HepG2 (cell line): Measurements from ENCODE around the gene GPSM1. TPM values are rescaled to one million over a fixed set of nuclear protein-coding genes. Genes with fewer than 3 reads are reported as not detected.

Experiments
- ATAC-seq: fragments of 200-7000 bp; cut with Tn5 transposase; 3 replicates; pipeline ENCODE4 v1.9.1; 2020; ENCODE audit warnings: mild to moderate bottlenecking, moderate library complexity
- BruUV-seq: library from RNA; stranded (reverse); fragments of 400-500 nt; replicated peaks from 2 replicates; lab custom pipeline; 2021; lab: Mats Ljungman, UMichigan
- CTCF ChIA-PET: fragments of 300-600 bp; formaldehyde crosslinking; extraction: SDS; loops from one replicate; lab custom pipeline; 2021; ENCODE audit warnings: low total read pairs, inconsistent platforms, low intra/inter-chr PET ratio; lab: Yijun Ruan, JAX
- POLR2A ChIA-PET: fragments of 350-600 bp; sonication (Branson Sonifier 250); formaldehyde crosslinking; loops from one replicate; lab custom pipeline; 2020; ENCODE audit warnings: antibody characterized with exemption, inconsistent platforms; lab: Yijun Ruan, JAX
- DNase-seq: peaks from one replicate; pipeline ENCODE4 v3.0.0-alpha.2; 2015; ENCODE audit warnings: low spot score
- FAIRE-seq: peaks from 3 replicates; lab custom pipeline; 2011; peaks lifted over from hg19 to GRCh38; lab: Jason Lieb, UNC
- H2AFZ ChIP-seq: one replicate; pipeline ENCODE4 v1.6.1; 2011; ENCODE audit warnings: low read length, inconsistent platforms
- H3K27ac ChIP-seq: fragments of 300-600 bp; 3 replicates; pipeline ENCODE4 v1.8.0; 2011; ENCODE audit warnings: mixed run types, mild to moderate bottlenecking, mixed read lengths, low read length, inconsistent platforms; ENCODE audit not compliant: insufficient read depth; ENCODE audit errors: extremely low read length
- H3K27me3 ChIP-seq, 2 experiments: fragments of 200-600 bp in 1 of 2; 2 replicates in 1 of 2; 3 replicates in 1 of 2; pipeline versions ENCODE4 v1.6.0 to v1.8.0; 2011; ENCODE audit warnings: low read length in 2 of 2, mild to moderate bottlenecking in 2 of 2, moderate library complexity in 2 of 2, inconsistent platforms in 1 of 2; ENCODE audit not compliant: insufficient read depth in 2 of 2, control insufficient read depth in 1 of 2
- H3K36me3 ChIP-seq, 2 experiments: fragments of 200-600 bp in 1 of 2; replicated peaks in 1 of 2; 2 replicates in 1 of 2; 3 replicates in 1 of 2; pipeline versions ENCODE4 v1.5.1 to v1.8.0; 2011; ENCODE audit warnings: low read length in 2 of 2, inconsistent platforms in 1 of 2; ENCODE audit not compliant: insufficient read depth in 2 of 2, control insufficient read depth in 1 of 2
- H3K4me1 ChIP-seq: 2 replicates; pipeline ENCODE4 v1.5.1; 2012; ENCODE audit warnings: low read length, inconsistent platforms; ENCODE audit not compliant: insufficient read depth
- H3K4me2 ChIP-seq: 2 replicates; pipeline ENCODE4 v1.6.0; 2011; ENCODE audit warnings: low read depth, low read length, inconsistent platforms
- H3K4me3 ChIP-seq, 3 experiments: fragments of 200-600 bp in 1 of 3; sonication (generic), shearing (Covaris generic) in 1 of 3; replicated peaks in 1 of 3; 2 replicates each; pipeline ENCODE4 v1.5.1; 2011 to 2016; ENCODE audit warnings: low read length in 3 of 3, inconsistent platforms in 2 of 3, low read depth in 2 of 3, mild to moderate bottlenecking in 2 of 3, control low read depth in 1 of 3, mixed read lengths in 1 of 3; ENCODE audit not compliant: insufficient read depth in 1 of 3
- H3K79me2 ChIP-seq: one replicate; pipeline ENCODE4 v1.6.1; 2011; ENCODE audit warnings: low read length, inconsistent platforms; ENCODE audit not compliant: insufficient read depth
- H3K9ac ChIP-seq: 2 replicates; pipeline ENCODE4 v1.6.0; 2011; ENCODE audit warnings: mild to moderate bottlenecking, low read depth, low read length, inconsistent platforms; ENCODE audit not compliant: insufficient read depth
- H3K9me3 ChIP-seq: 2 replicates; pipeline ENCODE4 v1.5.1; 2012; ENCODE audit warnings: mild to moderate bottlenecking, low read length
- H4K20me1 ChIP-seq: 2 replicates; pipeline ENCODE4 v1.6.0; 2011; ENCODE audit warnings: inconsistent platforms, mild to moderate bottlenecking, low read length, moderate library complexity; ENCODE audit not compliant: insufficient read depth
- FIP1L1 ChIP-seq: fragments of 200-400 bp; formaldehyde crosslinking; IDR thresholded peaks from 2 replicates; pipeline ENCODE4 v1.6.1; 2018; ENCODE audit warnings: low read depth, mild to moderate bottlenecking, low read length, moderate library complexity, borderline replicate concordance; ENCODE audit not compliant: insufficient read depth
- HOXA7 ChIP-seq: sonication (generic); formaldehyde crosslinking; IDR thresholded peaks from 2 replicates; pipeline ENCODE4 v1.8.1; 2022; ENCODE audit warnings: mild to moderate bottlenecking, missing genetic modification reagents, moderate library complexity
- MAF1 ChIP-seq: sonication (generic); formaldehyde crosslinking; IDR thresholded peaks from 2 replicates; pipeline ENCODE4 v1.5.0; 2020; ENCODE audit warnings: missing genetic modification reagents, borderline replicate concordance
- SP1 ChIP-seq, 2 experiments: fragments of 450-650 bp in 1 of 2; sonication (generic) in 1 of 2; formaldehyde crosslinking in 1 of 2; IDR thresholded peaks; 2 replicates each; pipeline versions ENCODE4 v1.4.0 to v1.6.1; 2016 to 2020; ENCODE audit warnings: missing genetic modification reagents in 1 of 2
- ZNF431 ChIP-seq: sonication (generic); formaldehyde crosslinking; IDR thresholded peaks from 2 replicates; pipeline ENCODE4 v1.9.0; 2022; ENCODE audit warnings: missing genetic modification reagents, low read depth, mild to moderate bottlenecking, borderline replicate concordance
- ZNF546 ChIP-seq: sonication (generic); formaldehyde crosslinking; conservative IDR thresholded peaks from 2 replicates; pipeline ENCODE4 v1.8.1; 2023; ENCODE audit warnings: mild to moderate bottlenecking, missing genetic modification reagents
- ZNF816 ChIP-seq: sonication (generic); formaldehyde crosslinking; IDR thresholded peaks from 2 replicates; pipeline ENCODE4 v1.8.0; 2022; ENCODE audit warnings: missing genetic modification reagents, mild to moderate bottlenecking, borderline replicate concordance
- ZNF850 ChIP-seq: sonication (generic); formaldehyde crosslinking; conservative IDR thresholded peaks from 2 replicates; pipeline ENCODE4 v1.9.0; 2021; ENCODE audit warnings: mild to moderate bottlenecking, missing genetic modification reagents
- WGBS: methylation state at CpG from one replicate; pipeline ENCODE4 v1.1.6; 2017; ENCODE audit warnings: low lambda C conversion rate; 5-methylcytosine and 5-hydroxymethylcytosine counted together
- in situ Hi-C: cut with HindIII; loops from 2 replicates; pipeline ENCODE4 v1.10.0; 2017; ENCODE audit warnings: low pct_unique_long_range_greater_than_20kb; ENCODE audit not compliant: extremely low pct_ligation_motif_present
- intact Hi-C: fragments of 100-400 bp; cut with micrococcal nuclease; formaldehyde crosslinking; loops from one replicate; pipeline ENCODE4 v1.10.0; 2022; ENCODE audit not compliant: unreplicated experiment
- polyA plus RNA-seq, 8 experiments: library from polyadenylated mRNA; depleted of rRNA in 3 of 8; stranded (reverse) in 7 of 8; unstranded in 1 of 8; fragments of >200 nt; fragmentation: Illumina TruSeq in 4 of 8; extraction: Trizol in 4 of 8; gene quantifications; 2 replicates each; pipeline versions ENCODE4 v1.2.1 to v1.2.3, GENCODE V29; 2011 to 2016; ENCODE audit warnings: low read depth in 4 of 8, missing spikeins in 1 of 8, mixed read lengths in 1 of 8; ENCODE audit not compliant: insufficient read depth in 1 of 8
- total RNA-seq, 5 experiments: library from RNA; depleted of rRNA; stranded (reverse); fragments of >200 nt; fragmentation: Illumina TruSeq; extraction: Trizol; gene quantifications; 2 replicates each; pipeline ENCODE4 v1.2.3, GENCODE V29; 2016; ENCODE audit warnings: low read depth in 1 of 5
- TF ChIP-seq, protein P1 (sequence below): IDR thresholded peaks from 2 replicates; pipeline ENCODE4 v1.6.1; 2012; ENCODE audit warnings: low read depth, low read length, improper control_type of control experiment
- TF ChIP-seq, protein P2 (sequence below): IDR thresholded peaks from 2 replicates; pipeline ENCODE4 v1.6.1; 2016; ENCODE audit warnings: low read depth, missing genetic modification reagents, missing compliant biosample characterization

Gene GPSM1
- total and polyA plus RNA-seq, 2 of the 13 experiments (the other 11 are each of a cell fraction or from before 2014, with no cell fraction given), result 1.0 to 2.4 TPM

GRCh38 chr9:136282272-136282861, 45.0 kb upstream of the GPSM1 start:
- CTCF ChIA-PET, result no interaction called here
- no TSS peak for BruUV-seq
- no peaks in the 10 kb centered on the region for H3K4me1 ChIP-seq
- intact Hi-C loops (no loop called here), in situ Hi-C loops (loop anchor here (10.0 kb wide), 1 partner anchor 108 kb away; no protein-coding TSS in a partner anchor)
- WGBS, result no CpG with 5 or more reads among the region's 14 CpGs
- DNase-seq (no peak), FAIRE-seq (no peak), ATAC-seq (no peak)
- no peak overlapping the region for H3K27ac ChIP-seq
- H3K9ac ChIP-seq, result no peak overlapping the region
- H3K4me3 ChIP-seq, result no peak overlapping the region
- H3K9me3 ChIP-seq, result no peaks in the 10 kb centered on the region
- POLR2A ChIA-PET, result no interaction called here
- H3K79me2 ChIP-seq, result no peaks in the 10 kb centered on the region
- H3K36me3 ChIP-seq, result no peaks in the 10 kb centered on the region
- peaks cover 16 to 82% of the 10 kb centered on the region in 2 experiments; a peak in 4 of 5 replicates for H3K27me3 ChIP-seq
- no peaks in the 10 kb centered on the region for H4K20me1 ChIP-seq
- no peak overlapping the region for H3K4me2 ChIP-seq
- no peak overlapping the region for H2AFZ ChIP-seq
- TF ChIP-seq ZNF546 (CRISPR knock-in tag), result no peak
- TF ChIP-seq, protein P1, sequence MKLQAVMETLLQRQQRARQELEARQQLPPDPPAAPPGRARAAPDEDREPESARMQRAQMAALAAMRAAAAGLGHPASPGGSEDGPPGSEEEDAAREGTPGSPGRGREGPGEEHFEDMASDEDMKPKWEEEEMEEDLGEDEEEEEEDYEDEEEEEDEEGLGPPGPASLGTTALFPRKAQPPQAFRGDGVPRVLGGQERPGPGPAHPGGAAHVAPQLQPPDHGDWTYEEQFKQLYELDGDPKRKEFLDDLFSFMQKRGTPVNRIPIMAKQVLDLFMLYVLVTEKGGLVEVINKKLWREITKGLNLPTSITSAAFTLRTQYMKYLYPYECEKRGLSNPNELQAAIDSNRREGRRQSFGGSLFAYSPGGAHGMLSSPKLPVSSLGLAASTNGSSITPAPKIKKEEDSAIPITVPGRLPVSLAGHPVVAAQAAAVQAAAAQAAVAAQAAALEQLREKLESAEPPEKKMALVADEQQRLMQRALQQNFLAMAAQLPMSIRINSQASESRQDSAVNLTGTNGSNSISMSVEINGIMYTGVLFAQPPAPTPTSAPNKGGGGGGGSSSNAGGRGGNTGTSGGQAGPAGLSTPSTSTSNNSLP, result no peak
- TF ChIP-seq MAF1 (CRISPR knock-in tag), result no peak
- TF ChIP-seq HOXA7 (CRISPR knock-in tag), result no peak
- no peak for TF ChIP-seq ZNF816 (CRISPR knock-in tag)
- no peak for TF ChIP-seq ZNF431 (CRISPR knock-in tag)
- TF ChIP-seq FIP1L1, result no peak
- no peak for TF ChIP-seq ZNF850 (CRISPR knock-in tag)
- TF ChIP-seq, protein P2, sequence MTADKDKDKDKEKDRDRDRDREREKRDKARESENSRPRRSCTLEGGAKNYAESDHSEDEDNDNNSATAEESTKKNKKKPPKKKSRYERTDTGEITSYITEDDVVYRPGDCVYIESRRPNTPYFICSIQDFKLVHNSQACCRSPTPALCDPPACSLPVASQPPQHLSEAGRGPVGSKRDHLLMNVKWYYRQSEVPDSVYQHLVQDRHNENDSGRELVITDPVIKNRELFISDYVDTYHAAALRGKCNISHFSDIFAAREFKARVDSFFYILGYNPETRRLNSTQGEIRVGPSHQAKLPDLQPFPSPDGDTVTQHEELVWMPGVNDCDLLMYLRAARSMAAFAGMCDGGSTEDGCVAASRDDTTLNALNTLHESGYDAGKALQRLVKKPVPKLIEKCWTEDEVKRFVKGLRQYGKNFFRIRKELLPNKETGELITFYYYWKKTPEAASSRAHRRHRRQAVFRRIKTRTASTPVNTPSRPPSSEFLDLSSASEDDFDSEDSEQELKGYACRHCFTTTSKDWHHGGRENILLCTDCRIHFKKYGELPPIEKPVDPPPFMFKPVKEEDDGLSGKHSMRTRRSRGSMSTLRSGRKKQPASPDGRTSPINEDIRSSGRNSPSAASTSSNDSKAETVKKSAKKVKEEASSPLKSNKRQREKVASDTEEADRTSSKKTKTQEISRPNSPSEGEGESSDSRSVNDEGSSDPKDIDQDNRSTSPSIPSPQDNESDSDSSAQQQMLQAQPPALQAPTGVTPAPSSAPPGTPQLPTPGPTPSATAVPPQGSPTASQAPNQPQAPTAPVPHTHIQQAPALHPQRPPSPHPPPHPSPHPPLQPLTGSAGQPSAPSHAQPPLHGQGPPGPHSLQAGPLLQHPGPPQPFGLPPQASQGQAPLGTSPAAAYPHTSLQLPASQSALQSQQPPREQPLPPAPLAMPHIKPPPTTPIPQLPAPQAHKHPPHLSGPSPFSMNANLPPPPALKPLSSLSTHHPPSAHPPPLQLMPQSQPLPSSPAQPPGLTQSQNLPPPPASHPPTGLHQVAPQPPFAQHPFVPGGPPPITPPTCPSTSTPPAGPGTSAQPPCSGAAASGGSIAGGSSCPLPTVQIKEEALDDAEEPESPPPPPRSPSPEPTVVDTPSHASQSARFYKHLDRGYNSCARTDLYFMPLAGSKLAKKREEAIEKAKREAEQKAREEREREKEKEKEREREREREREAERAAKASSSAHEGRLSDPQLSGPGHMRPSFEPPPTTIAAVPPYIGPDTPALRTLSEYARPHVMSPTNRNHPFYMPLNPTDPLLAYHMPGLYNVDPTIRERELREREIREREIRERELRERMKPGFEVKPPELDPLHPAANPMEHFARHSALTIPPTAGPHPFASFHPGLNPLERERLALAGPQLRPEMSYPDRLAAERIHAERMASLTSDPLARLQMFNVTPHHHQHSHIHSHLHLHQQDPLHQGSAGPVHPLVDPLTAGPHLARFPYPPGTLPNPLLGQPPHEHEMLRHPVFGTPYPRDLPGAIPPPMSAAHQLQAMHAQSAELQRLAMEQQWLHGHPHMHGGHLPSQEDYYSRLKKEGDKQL (CRISPR knock-in tag), result no peak
- TF ChIP-seq SP1 (IDR thresholded peaks at IDR 0.05), result no peak
- no peak for TF ChIP-seq SP1 (CRISPR knock-in tag; IDR thresholded peaks at IDR 0.05)
